Gastrocnemius medialis (tissue), 4 donors: ENCODE measurements around the gene CMKLR1. TPM values are rescaled to one million over a fixed set of nuclear protein-coding genes. Genes with fewer than 3 reads are reported as not detected.
A peak's percentile ranks its signal among the peaks of the same experiment; 100 is the strongest.

ENCODE experiments used
- ATAC-seq, 2 donors: fragments of 150-250 bp; one replicate each; pipeline ENCODE4 v1.9.1; 2016
- DNase-seq, 2 donors: peaks; one replicate each; pipeline ENCODE4 v3.0.0-alpha.2; 2019
- H3K27ac ChIP-seq, 4 donors: fragments of 200-600 bp; sonication (generic); 1 replicate in 1 of 4; 2 replicates in 3 of 4; pipeline ENCODE4 v1.5.1; 2016 to 2018; ENCODE audit warnings: mild to moderate bottlenecking in 2 of 4, moderate library complexity in 1 of 4
- H3K27me3 ChIP-seq, 3 donors: fragments of 200-600 bp; sonication (generic) in 2 of 3; 1 replicate in 1 of 3; 2 replicates in 2 of 3; pipeline versions ENCODE4 v1.5.1 to v1.6.0; 2016 to 2019; ENCODE audit warnings: mild to moderate bottlenecking in 1 of 3, moderate library complexity in 1 of 3
- H3K36me3 ChIP-seq, 2 donors: fragments of 200-600 bp; sonication (generic) in 1 of 2; one replicate each; pipeline ENCODE4 v1.5.1; 2017 to 2018
- H3K4me1 ChIP-seq, 2 donors: fragments of 200-600 bp; sonication (generic) in 1 of 2; one replicate each; pipeline ENCODE4 v1.5.1; 2016 to 2017; ENCODE audit warnings: mild to moderate bottlenecking in 2 of 2
- H3K4me3 ChIP-seq, 4 donors: fragments of 200-600 bp; sonication (generic) in 3 of 4; 1 replicate in 1 of 4; 2 replicates in 3 of 4; pipeline ENCODE4 v1.5.1; 2016 to 2019; ENCODE audit warnings: mild to moderate bottlenecking in 2 of 4
- H3K9me3 ChIP-seq, 3 donors: fragments of 200-600 bp; sonication (generic) in 2 of 3; 1 replicate in 1 of 3; 2 replicates in 2 of 3; pipeline ENCODE4 v1.5.1; 2016 to 2019
- CTCF ChIP-seq, 5 experiments: fragments of 450-650 bp in 3 of 5; fragments of 200-600 bp in 2 of 5; sonication (generic) in 2 of 5; IDR thresholded peaks in 4 of 5; conservative IDR thresholded peaks in 1 of 5; 1 replicate in 4 of 5; 2 replicates in 1 of 5; pipeline ENCODE4 v1.5.1; 2016 to 2019; ENCODE audit warnings: antibody characterized with exemption in 5 of 5, mild to moderate bottlenecking in 3 of 5, moderate library complexity in 3 of 5
- POLR2A ChIP-seq, 2 donors: fragments of 450-650 bp; IDR thresholded peaks; one replicate each; pipeline ENCODE4 v1.6.1; 2017; ENCODE audit warnings: antibody characterized with exemption in 2 of 2, mild to moderate bottlenecking in 2 of 2, moderate library complexity in 2 of 2
- in situ Hi-C, 4 donors: fragments of 200-750 bp; cut with MboI; loops; one replicate each; pipeline versions ENCODE4 v1.15.0 to v1.8.0; 2017; ENCODE audit warnings: low sequenced_read_pairs in 4 of 4
- intact Hi-C: fragments of 100-400 bp; cut with DNase I; formaldehyde crosslinking; loops from one replicate; pipeline ENCODE4 v1.15.1; 2023; ENCODE audit warnings: low total_unique reads
- total RNA-seq, 4 donors: library from RNA; depleted of rRNA; stranded (reverse); fragments of >200 nt; gene quantifications; one replicate each; pipeline versions ENCODE4 v1.1.0 to v1.2.3, GENCODE V29; 2016

The CMKLR1 gene, protein sequence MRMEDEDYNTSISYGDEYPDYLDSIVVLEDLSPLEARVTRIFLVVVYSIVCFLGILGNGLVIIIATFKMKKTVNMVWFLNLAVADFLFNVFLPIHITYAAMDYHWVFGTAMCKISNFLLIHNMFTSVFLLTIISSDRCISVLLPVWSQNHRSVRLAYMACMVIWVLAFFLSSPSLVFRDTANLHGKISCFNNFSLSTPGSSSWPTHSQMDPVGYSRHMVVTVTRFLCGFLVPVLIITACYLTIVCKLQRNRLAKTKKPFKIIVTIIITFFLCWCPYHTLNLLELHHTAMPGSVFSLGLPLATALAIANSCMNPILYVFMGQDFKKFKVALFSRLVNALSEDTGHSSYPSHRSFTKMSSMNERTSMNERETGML
- total RNA-seq = 1 to 10 TPM; 2.5 to 5.6 (median 4.4) TPM

DNA sequence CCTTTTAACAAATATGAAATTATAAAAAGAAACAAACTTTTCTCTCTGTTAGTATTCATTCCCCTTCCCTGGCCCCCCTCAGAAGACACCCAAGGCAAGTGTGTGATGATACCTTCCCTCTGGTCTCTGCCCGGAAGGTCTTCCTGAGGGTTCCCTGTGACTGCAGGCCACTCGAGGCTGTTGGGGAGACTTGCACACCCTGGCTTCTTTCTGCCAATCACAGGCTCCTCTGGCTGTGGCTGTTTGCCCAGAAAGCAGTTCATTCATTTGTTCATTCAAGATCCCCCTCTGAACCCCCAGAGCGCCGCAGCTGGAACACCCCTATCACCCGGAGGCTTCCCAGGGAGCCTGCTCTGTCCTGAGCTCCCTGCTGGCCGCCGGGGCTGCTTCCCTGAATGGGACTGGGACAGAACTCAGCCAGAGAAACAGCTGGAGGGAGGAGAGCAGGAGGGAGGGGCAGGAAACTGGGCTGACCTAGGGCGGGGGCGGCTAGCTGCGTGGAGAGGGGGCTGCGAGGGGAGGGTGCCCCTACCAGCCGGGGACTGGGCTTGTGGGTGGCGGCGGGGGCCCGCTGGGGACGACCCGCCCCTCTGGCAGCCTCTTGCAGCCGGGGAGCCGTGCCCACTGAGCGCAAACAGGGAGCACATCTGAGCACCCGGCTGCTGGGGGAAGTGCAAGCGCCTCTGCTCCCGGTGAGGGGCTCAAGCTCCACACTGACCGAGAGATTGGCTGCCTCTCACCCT lies at the start of gene CMKLR1:
Gene CMKLR1 (minus strand): TSS at position 397 of the 743 bp plus-strand sequence. CDS start 45,720 bp downstream, outside the sequence.
- TF ChIP-seq POLR2A (IDR thresholded peaks at IDR 0.05) (no peak), CTCF (IDR thresholded peaks at IDR 0.05 in 4 of 5, conservative IDR thresholded peaks at IDR 0.05 in 1 of 5) (no peak)
- intact Hi-C loops = no loop called here
- H3K27me3 ChIP-seq = peaks cover 0 to 10% (median 0%) of the 10 kb centered on the region in 3 donors
- H3K4me3 ChIP-seq = peak within 1 kb of the TSS; percentile 8 to 39 (median 28)
- peak; percentile 19 to 31 for DNase-seq
- in situ Hi-C loops = no loop called here
- H3K9me3 ChIP-seq = no peaks in the 10 kb centered on the region
- no peaks in the 10 kb centered on the region for H3K4me1 ChIP-seq
- H3K36me3 ChIP-seq = no peaks in the 10 kb centered on the region
- peak within 1 kb of the TSS; percentile 24 to 57 (median 48) for H3K27ac ChIP-seq
- ATAC-seq = peak; percentile 50 to 51

DNA sequence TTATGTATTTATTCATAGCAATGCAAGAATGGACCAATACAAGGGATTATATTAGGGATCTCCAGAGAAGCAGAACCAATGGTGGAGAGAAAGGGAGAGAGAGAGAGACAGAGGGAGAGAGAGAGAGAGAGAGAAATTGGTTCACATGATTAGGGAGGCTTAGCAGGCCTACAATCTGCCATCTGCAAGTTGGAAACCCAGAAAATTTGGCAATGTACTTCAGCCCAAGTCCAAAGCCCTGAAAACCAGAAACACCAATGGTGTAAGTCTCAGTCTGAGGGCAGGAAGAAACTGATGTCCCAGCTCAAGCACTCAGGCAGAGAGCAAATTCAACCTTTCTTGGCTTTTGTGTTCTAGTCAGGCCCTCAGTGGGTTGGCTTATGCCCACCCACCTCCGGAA lies 48.7 kb upstream of the CMKLR1 start:
- Histone ChIP-seq H3K4me1 (no peaks in the 10 kb centered on the region), H3K4me3 (no peak overlapping the region), H3K9me3 (no peaks in the 10 kb centered on the region), H3K27ac (no peak overlapping the region), H3K27me3 (no peaks in the 10 kb centered on the region), H3K36me3 (no peaks in the 10 kb centered on the region)
- ATAC-seq = no peak
- in situ Hi-C loops = no loop called here
- DNase-seq = no peak
- intact Hi-C loops = no loop called here
- TF ChIP-seq POLR2A (IDR thresholded peaks at IDR 0.05) = no peak
- no peak for TF ChIP-seq CTCF (IDR thresholded peaks at IDR 0.05 in 4 of 5, conservative IDR thresholded peaks at IDR 0.05 in 1 of 5)

DNA sequence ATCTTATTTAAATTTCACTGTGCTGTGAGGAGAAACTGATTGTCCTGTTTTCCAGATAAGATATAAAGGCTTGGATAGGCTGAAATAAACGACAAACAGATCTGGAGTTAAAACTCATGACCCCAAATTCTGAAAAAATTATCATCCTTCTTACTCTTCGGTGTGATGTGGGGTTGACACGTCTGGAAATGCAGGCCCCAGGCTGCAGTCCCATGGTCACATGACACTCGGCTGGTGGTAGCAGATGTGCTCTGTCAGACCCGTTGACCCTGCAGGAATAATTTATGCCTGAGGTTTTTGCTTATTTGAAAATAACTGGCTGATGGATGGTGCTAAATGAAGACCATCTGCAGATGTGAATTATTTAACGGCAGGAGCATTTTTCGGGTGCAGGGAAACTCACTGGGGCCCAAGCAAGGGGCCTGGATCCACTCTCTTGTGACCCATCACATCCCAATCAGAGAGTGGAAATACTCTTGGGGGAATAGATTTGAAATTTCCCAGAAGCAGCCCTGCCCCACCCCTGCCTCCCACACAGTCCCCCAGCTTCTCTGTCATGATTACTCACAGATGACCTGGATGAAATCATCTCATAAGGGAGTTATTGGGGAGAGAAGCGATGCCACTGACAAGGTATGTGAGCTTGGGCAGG lies 47.7 kb upstream of the CMKLR1 start:
- H3K4me3 ChIP-seq = no peak overlapping the region
- ATAC-seq (no peak), DNase-seq (no peak)
- TF ChIP-seq POLR2A (IDR thresholded peaks at IDR 0.05) (no peak), CTCF (IDR thresholded peaks at IDR 0.05 in 4 of 5, conservative IDR thresholded peaks at IDR 0.05 in 1 of 5) (no peak)
- no peak overlapping the region for H3K27ac ChIP-seq
- H3K9me3 ChIP-seq = no peaks in the 10 kb centered on the region
- H3K4me1 ChIP-seq = no peaks in the 10 kb centered on the region
- in situ Hi-C loops = no loop called here
- H3K27me3 ChIP-seq = no peaks in the 10 kb centered on the region
- H3K36me3 ChIP-seq = no peaks in the 10 kb centered on the region
- intact Hi-C loops = no loop called here

DNA sequence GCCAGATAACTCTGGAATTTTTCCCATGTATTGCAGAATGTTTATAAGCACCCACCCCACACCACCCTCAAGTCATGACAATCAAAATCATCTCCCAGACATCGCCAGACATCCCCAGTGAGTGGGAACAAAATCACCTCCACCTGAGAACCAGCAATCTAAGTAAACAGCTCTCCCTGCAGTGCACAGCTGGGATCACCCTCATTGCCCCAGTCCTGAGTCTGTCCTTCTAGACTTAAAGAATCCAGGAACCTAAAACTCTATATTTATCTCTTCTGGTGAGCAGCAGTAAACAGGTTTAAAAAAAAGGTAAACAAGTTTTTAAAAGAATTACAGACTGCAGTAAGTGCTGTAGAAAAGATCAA lies 43.3 kb upstream of the CMKLR1 start:
- no peak for ATAC-seq
- H3K27ac ChIP-seq = no peak overlapping the region
- no peak for DNase-seq
- H3K36me3 ChIP-seq = no peaks in the 10 kb centered on the region
- no peaks in the 10 kb centered on the region for H3K4me1 ChIP-seq
- H3K9me3 ChIP-seq = no peaks in the 10 kb centered on the region
- no peaks in the 10 kb centered on the region for H3K27me3 ChIP-seq
- TF ChIP-seq POLR2A (IDR thresholded peaks at IDR 0.05) (no peak), CTCF (IDR thresholded peaks at IDR 0.05 in 4 of 5, conservative IDR thresholded peaks at IDR 0.05 in 1 of 5) (no peak)
- intact Hi-C loops (no loop called here), in situ Hi-C loops (no loop called here)
- H3K4me3 ChIP-seq = no peak overlapping the region
